GM21360 (cell line): Measurements from ENCODE around the gene USP31.

Experiments used
- ATAC-seq: cut with Tn5 transposase; IDR thresholded peaks from one replicate; pipeline ENCODE4 v1.9.1; 2021; ENCODE audit warnings: mild to moderate bottlenecking, moderate library complexity; ENCODE audit not compliant: unreplicated experiment

Gene USP31

DNA sequence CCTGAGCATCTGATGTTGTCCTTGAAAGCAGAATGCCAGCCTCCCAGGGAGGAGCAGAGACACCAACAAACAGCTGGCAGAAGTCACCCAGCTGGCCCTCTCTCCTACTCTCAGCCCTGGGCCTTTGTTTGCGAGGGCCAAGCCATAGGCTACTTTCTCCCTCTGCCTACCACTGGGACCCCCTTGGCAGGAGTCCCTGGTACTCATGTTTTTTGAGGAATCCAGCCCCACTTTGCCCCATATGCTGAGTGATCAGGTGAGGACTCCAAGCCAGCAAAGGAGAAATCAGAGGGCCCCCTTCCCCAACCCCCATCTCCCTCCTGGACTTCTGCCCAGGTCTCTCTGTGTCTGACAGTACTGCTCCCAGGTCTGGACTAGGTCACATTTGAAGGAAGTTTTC lies 121.9 kb downstream of the USP31 start:
- no peak for ATAC-seq

DNA sequence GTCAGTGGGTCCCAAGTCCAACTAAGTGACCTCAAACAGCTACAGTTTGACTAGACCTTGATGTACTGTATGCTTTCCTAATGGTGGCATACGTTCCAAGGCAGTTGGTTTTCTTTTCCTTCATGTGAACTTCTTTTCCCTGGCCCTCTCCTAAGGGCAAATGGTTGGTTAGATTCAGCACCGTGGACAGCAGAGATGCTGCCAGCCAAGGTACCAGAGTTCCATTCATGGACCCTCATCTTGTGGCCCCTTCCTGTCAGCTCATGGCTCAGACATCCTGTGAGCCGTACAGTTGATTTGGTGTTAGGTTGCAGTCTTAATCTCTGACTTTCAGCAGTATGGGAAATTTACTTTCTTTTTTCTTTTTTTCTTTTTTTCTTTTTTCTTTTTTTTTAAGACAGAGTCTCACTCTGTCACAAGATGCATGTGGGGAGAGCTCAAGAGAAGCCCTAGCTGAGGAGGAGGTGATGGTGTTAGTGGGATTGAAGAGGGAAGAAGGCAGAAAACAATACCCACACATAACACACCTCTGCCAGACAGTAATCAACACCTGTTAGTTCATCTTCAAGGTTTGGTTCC lies 122.4 kb downstream of the USP31 start:
- ATAC-seq, result no peak

DNA sequence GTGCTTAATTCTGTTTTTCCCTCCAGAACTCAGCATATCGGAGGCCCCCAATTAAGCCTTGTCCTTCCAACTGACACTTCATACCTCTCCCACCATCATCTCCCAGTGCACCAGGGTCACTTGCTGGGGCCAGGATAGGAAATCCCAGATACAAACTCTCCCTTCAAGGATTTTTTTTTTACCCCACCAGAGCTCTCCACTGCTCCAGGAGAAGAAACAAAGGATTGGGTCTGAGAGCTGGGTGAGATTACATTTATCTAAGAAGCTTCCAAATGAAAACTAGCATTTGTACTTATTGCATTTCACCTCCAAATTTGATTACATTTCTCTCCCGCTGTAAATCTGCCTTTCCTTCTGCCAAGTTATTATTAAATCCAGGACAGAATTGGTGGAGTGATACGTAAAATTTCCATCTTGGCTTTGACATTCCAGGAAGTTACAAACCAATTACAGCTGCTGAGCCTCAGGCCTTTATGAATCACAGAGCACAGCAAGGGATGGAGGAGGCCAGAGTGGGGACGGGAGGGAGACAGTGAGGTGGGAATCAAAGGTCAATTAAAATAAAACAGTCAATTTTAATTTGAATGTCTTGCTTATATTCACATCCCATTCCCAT lies 123.5 kb downstream of the USP31 start:
- no peak for ATAC-seq

DNA sequence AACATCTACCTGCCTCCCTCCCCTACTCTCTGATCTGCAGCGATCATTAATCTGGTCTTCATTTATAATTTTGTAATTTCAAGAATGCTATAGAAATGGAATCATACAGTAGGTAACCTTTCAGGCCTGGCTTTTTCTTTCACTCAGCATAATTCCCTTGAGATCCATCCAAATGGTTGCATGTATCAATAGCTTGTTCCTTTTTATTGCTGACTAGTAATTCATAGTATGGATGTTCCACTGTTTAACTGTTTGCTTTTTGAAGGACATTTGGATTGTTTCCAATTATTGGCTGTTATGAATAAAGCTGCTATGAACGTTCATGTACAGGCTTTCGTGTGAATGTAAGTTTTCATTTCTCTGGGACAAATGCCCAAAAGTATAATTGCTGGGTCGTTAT lies 125.2 kb downstream of the USP31 start:
- ATAC-seq, result no peak

DNA sequence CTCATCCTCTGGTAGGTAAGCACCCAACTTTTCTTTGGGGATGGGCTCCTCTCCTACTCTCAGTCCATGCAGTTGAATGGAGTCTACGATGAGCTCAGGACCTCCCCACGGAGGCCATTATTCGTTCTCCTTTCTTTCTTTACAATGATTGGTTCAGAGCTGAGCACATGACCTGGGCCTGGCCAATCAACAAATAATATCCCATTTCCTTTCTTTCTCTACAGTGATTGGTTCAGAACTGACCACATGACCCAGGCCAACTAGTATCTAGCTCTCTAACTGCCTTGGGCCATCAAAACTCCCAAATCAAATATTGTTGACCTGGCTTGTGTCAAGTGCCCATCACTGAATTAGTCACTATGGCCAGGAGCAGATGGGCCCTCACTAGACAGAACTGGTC lies 129.2 kb downstream of the USP31 start:
- ATAC-seq, result no peak

DNA sequence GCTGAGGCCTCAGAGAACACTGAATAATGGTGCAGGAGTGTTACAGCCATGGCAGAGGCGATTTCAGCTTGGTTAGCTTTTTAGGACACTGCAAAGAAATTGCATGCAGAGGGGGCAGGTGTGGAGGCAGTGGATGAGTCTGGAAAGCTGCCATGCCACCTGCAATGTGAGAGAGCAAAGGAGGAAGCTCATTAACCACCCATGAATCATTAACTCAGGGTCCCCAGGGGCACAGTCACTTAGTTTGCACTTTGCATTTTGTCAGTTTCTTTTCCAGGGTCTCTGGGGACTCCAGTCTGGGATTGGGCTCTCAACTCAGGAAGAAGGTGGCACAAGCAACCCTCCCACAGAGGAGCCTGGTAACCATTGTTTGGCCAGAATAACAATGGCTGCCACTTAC lies 132.9 kb downstream of the USP31 start:
- ATAC-seq, result no peak

DNA sequence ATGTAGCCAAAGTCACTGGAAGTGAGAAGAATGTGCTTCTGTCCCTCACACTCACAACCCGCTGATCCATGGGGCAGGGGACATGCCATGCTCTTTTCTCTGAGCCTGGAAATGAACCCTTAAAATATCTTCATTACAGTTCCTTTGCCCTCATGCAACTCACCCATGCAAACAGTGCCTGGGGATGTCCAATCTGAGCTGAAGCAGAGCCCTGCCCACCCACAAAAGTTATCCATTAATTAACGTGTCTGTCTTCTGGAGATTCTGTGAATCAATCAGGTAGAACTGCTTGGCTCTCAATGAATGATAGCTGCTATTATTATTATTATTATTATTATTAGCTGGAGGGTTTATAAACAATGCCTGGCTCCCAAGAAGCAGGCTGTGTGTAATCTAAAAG lies 133.7 kb downstream of the USP31 start:
- ATAC-seq, result no peak

DNA sequence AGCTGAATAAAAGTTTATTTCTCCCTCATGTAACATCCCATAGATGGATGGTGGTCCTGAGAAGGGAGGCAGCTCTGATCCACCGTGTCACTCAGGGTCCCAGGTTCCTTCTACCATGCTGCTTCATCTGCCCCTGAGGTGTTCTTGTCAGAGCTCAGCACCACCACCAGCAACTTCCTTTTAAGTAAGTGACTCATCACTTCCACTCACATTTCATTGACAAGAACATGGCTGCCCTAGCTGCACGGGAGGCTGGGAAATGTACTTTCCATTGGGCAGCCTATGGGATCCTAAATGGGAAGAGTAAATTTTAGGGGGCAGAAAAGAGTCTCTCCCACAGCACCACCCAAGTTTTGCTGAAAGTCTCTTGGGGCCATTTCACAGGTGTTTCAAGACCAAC lies 134.7 kb downstream of the USP31 start:
- ATAC-seq, result no peak
